Upper lobe of left lung (tissue), 6 donors: Measurements from ENCODE around the gene ABCF3. TPM values are rescaled to one million over a fixed set of nuclear protein-coding genes. Genes with fewer than 3 reads are reported as not detected.

Source experiments
- ATAC-seq, 2 donors: fragments of 200-7000 bp; cut with Tn5 transposase; one replicate each; pipeline ENCODE4 v1.9.1; 2022; ENCODE audit warnings: mild to moderate bottlenecking in 2 of 2, moderate library complexity in 2 of 2; ENCODE audit not compliant: low FRiP score in 2 of 2
- DNase-seq, 2 donors: peaks; one replicate each; pipeline ENCODE4 v3.0.0-alpha.2; 2019 to 2020
- H3K27ac ChIP-seq, 4 donors: fragments of 200-600 bp; sonication (generic); one replicate each; pipeline ENCODE4 v1.5.1; 2016 to 2019
- H3K27me3 ChIP-seq, 4 donors: fragments of 200-600 bp; sonication (generic); one replicate each; pipeline ENCODE4 v1.5.1; 2017 to 2019
- H3K36me3 ChIP-seq, 4 donors: fragments of 200-600 bp; sonication (generic); one replicate each; pipeline ENCODE4 v1.5.1; 2016 to 2019
- H3K4me1 ChIP-seq, 4 donors: fragments of 200-600 bp; sonication (generic); one replicate each; pipeline ENCODE4 v1.5.1; 2018 to 2019
- H3K4me3 ChIP-seq, 4 donors: fragments of 200-600 bp; sonication (generic); one replicate each; pipeline ENCODE4 v1.5.1; 2017 to 2019; ENCODE audit warnings: mild to moderate bottlenecking in 2 of 4, moderate library complexity in 1 of 4
- H3K9me3 ChIP-seq, 4 donors: fragments of 200-600 bp; sonication (generic); one replicate each; pipeline ENCODE4 v1.5.1; 2018 to 2019
- CTCF ChIP-seq, 6 experiments: fragments of 450-650 bp in 4 of 6; fragments of 200-600 bp in 2 of 6; sonication (generic) in 2 of 6; IDR thresholded peaks; one replicate each; pipeline ENCODE4 v1.5.1; 2016 to 2019; ENCODE audit warnings: antibody characterized with exemption in 6 of 6
- EP300 ChIP-seq, 4 donors: sonication (generic); formaldehyde crosslinking; IDR thresholded peaks; one replicate each; pipeline ENCODE4 v1.5.1; 2017; ENCODE audit warnings: antibody characterized with exemption in 4 of 4, control low read depth in 2 of 4
- POLR2A ChIP-seq, 4 donors: fragments of 450-650 bp; IDR thresholded peaks; one replicate each; pipeline ENCODE4 v1.5.1; 2016 to 2017; ENCODE audit warnings: antibody characterized with exemption in 4 of 4, mild to moderate bottlenecking in 2 of 4
- POLR2AphosphoS5 ChIP-seq, 2 donors: sonication (generic); formaldehyde crosslinking; IDR thresholded peaks; one replicate each; pipeline ENCODE4 v1.5.1; 2017; ENCODE audit warnings: antibody characterized with exemption in 2 of 2
- WGBS, 2 donors: methylation state at CpG; one replicate each; pipeline ENCODE4 v1.1.5; 2017 to 2018; 5-methylcytosine and 5-hydroxymethylcytosine counted together
- total RNA-seq, 6 donors: library from RNA; depleted of rRNA in 4 of 6; stranded (reverse); fragments of >200 nt in 4 of 6; gene quantifications; one replicate each; pipeline versions ENCODE4 v1.1.0 to v1.2.1, GENCODE V29; 2016 to 2021
- donor health status: DM: no; HTN: no; CAD: no; lungs with moderate emphysema.
- donor health status: DM: no; HTN: yes; CAD: no; lungs with severe emphysema.

The ABCF3 gene
- total RNA-seq, 6 donors from 2014 or later: 52.6 to 184 (median 73.1) TPM

GRCh38 chr3:184172681-184173373, 13.2 kb upstream of the ABCF3 start:
- Histone ChIP-seq H3K4me3 (no peak overlapping the region), H3K27ac (no peak overlapping the region), H3K9me3 (no peaks in the 10 kb centered on the region), H3K27me3 (no peaks in the 10 kb centered on the region), H3K4me1 (peaks cover 20 to 34% (median 28%) of the 10 kb centered on the region in 4 donors), H3K36me3 (peaks cover 9 to 63% (median 48%) of the 10 kb centered on the region in 4 donors)
- ATAC-seq (no peak), DNase-seq (no peak)
- no peak for TF ChIP-seq POLR2AphosphoS5 (IDR thresholded peaks at IDR 0.05)
- no peak for TF ChIP-seq POLR2A (IDR thresholded peaks at IDR 0.05)
- TF ChIP-seq EP300 (IDR thresholded peaks at IDR 0.05): no peak
- no peak for TF ChIP-seq CTCF (IDR thresholded peaks at IDR 0.05)
- 86 to 89% methylated on average over 4 to 5 of the region's 5 CpGs for WGBS, 2 donors

GRCh38 chr3:184173374-184173722, 12.7 kb upstream of the ABCF3 start:
- H3K27ac ChIP-seq: no peak overlapping the region
- ATAC-seq: no peak
- H3K36me3 ChIP-seq: peaks cover 5 to 63% (median 47%) of the 10 kb centered on the region in 4 donors
- TF ChIP-seq CTCF (IDR thresholded peaks at IDR 0.05) (no peak), POLR2A (IDR thresholded peaks at IDR 0.05) (no peak), POLR2AphosphoS5 (IDR thresholded peaks at IDR 0.05) (no peak), EP300 (IDR thresholded peaks at IDR 0.05) (no peak)
- H3K9me3 ChIP-seq: no peaks in the 10 kb centered on the region
- no peak for DNase-seq
- no peak overlapping the region for H3K4me3 ChIP-seq
- peaks cover 25 to 39% (median 33%) of the 10 kb centered on the region in 4 donors for H3K4me1 ChIP-seq
- H3K27me3 ChIP-seq: no peaks in the 10 kb centered on the region
- 91 to 94% methylated on average over 2 of the region's 2 CpGs for WGBS, 2 donors

DNA sequence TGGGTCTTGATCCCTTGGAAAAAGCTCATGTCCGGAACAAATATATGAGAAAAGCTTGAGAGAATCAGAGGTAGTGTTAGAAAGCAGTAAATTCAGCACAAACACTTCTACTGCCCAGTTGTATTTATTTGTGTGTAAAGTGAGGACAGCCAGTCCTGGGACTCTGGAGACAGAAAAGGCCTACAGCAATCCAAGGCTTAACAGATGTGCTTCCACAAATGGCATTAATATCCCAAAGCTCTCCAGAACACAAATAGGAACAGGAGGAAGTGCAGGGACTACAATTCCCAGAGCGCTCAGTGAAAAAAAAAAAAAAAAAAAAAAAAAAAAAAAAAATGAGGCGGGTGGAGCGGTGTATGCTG, 11.7 kb upstream of the ABCF3 start:
- 18 to 21% methylated on average over 4 of the region's 4 CpGs for WGBS, 2 donors
- no peaks in the 10 kb centered on the region for H3K27me3 ChIP-seq
- peaks cover 12 to 63% (median 48%) of the 10 kb centered on the region in 4 donors for H3K36me3 ChIP-seq
- peak overlapping the region in 3 of 4 donors; percentile 34 to 92 (median 67) for H3K27ac ChIP-seq
- H3K9me3 ChIP-seq: no peaks in the 10 kb centered on the region
- TF ChIP-seq CTCF (IDR thresholded peaks at IDR 0.05): no peak
- no peak for TF ChIP-seq POLR2A (IDR thresholded peaks at IDR 0.05)
- TF ChIP-seq EP300 (IDR thresholded peaks at IDR 0.05): no peak
- ATAC-seq (no peak), DNase-seq (no peak)
- H3K4me3 ChIP-seq: peak overlapping the region in 1 of 4 donors; percentile 79
- H3K4me1 ChIP-seq: peaks cover 29 to 48% (median 36%) of the 10 kb centered on the region in 4 donors

DNA sequence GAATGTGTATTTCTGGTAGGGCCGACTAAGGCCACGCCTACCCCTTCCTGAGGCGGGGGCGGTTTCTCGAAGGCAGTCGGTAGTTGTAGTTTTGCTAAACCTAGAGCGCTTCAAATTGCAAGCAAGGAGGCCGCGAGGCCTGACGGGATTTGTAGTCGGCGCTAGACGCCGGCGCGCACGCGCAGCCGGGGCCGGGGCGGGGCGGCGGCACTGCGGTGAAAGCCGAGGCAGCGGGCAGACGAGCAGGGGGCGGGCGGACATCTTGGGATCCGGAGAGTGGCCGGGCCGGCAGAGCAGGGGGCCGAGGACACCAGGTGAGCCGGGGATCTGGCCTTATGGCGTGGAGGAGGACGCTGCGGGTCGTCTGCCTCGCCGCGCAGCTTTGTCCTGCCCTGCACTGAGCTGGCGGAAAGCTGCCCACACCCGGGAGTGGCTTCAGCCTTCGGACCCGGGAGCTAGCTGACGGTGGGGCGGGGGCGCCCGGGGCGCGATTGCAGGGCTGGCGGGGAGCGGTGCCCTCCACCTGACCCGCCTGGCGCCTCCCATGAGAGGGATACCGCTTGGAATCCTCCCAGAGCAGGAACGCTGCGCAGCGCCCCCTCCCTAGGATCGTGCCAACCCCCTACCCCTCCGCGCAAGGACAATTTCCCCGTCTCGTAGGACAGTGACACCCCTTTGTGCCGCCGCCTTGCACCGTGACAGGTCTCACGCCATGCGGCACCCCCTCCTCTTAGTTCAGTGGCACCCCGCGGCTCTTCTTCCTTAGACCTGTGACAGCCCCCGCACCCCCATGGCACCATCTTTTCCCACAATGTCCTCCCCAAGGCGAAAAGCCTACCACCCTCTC, 11.1 kb upstream of the ABCF3 start, which contains the start of gene AP2M1:
Gene AP2M1 (plus strand): TSS at position 210 of the 847 bp plus-strand sequence. CDS start 2,139 bp downstream, outside the sequence.
- ATAC-seq: peak; percentile 94 to 96
- peaks cover 17 to 63% (median 50%) of the 10 kb centered on the region in 4 donors for H3K36me3 ChIP-seq
- WGBS, 2 donors: 1% methylated on average over 27 to 49 of the region's 73 CpGs

DNA sequence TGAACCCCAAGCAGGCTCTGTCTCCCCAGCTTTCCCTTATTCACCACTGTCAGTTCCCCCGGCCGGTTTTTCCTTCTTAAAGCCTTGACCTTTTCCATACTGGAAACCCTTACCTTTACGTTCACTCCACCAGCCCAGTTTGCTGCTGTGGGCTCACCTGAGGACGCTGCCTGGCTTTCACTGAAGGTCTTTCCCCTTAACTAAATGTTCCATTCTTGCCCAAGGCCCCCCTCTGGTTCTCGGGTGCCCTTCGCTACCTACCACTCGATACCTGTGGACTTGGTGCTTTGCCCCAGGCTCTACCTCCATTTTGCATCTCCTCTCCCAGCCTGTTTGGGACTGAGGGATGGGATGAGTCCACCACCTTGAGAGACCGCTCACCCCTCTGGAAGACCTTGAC, 10.5 kb upstream of the ABCF3 start:
- peak overlapping the region; percentile 63 to 88 (median 82) for H3K4me3 ChIP-seq
- DNase-seq: no peak
- no peaks in the 10 kb centered on the region for H3K9me3 ChIP-seq
- 14 to 25% methylated on average over 7 to 8 of the region's 8 CpGs for WGBS, 2 donors
- H3K4me1 ChIP-seq: peaks cover 29 to 51% (median 38%) of the 10 kb centered on the region in 4 donors
- peak overlapping the region; percentile 81 to 92 (median 90) for H3K27ac ChIP-seq
- H3K36me3 ChIP-seq: peaks cover 22 to 63% (median 50%) of the 10 kb centered on the region in 4 donors
- no peaks in the 10 kb centered on the region for H3K27me3 ChIP-seq
- TF ChIP-seq POLR2AphosphoS5 (IDR thresholded peaks at IDR 0.05) (no peak), CTCF (IDR thresholded peaks at IDR 0.05) (no peak), EP300 (IDR thresholded peaks at IDR 0.05) (no peak), POLR2A (IDR thresholded peaks at IDR 0.05) (no peak)
- no peak for ATAC-seq

More for the DNA sequence above, 11.1 kb upstream of the ABCF3 start, which contains the start of gene AP2M1:
- Histone ChIP-seq H3K27ac (peak within 1 kb of the TSS; percentile 81 to 92 (median 90)), H3K4me1 (peaks cover 29 to 51% (median 37%) of the 10 kb centered on the region in 4 donors), H3K4me3 (peak within 1 kb of the TSS; percentile 63 to 88 (median 82)), H3K9me3 (no peaks in the 10 kb centered on the region), H3K27me3 (no peaks in the 10 kb centered on the region)
- peak; percentile 83 to 89 for TF ChIP-seq POLR2AphosphoS5 (IDR thresholded peaks at IDR 0.05)
- peak in 3 of 4 donors; percentile 29 to 93 (median 78) for TF ChIP-seq POLR2A (IDR thresholded peaks at IDR 0.05)
- TF ChIP-seq EP300 (IDR thresholded peaks at IDR 0.05): no peak
- peak; percentile 99 to 100 for DNase-seq
